HL-60 (cell line): ENCODE measurements around the gene GFAP.

Source experiments
- DNase-seq, 2 experiments: peaks; one replicate each; pipeline ENCODE4 v3.0.0-alpha.2; 2010 to 2020; ENCODE audit warnings: low read depth in 1 of 2, low spot score in 1 of 2
- H3K27ac ChIP-seq: fragments of 250-450 bp; sonication (Bioruptor Pico); replicated peaks from 2 replicates; pipeline ENCODE4 v1.5.1; 2020; ENCODE audit warnings: mild to moderate bottlenecking, moderate library complexity
- H3K27me3 ChIP-seq: fragments of 250-450 bp; sonication (Bioruptor Pico); 2 replicates; pipeline ENCODE4 v1.5.1; 2021; ENCODE audit warnings: mild to moderate bottlenecking, moderate library complexity; ENCODE audit not compliant: insufficient read depth, poor library complexity, severe bottlenecking
- H3K4me3 ChIP-seq: replicated peaks from 2 replicates; pipeline ENCODE4 v1.5.1; 2011; ENCODE audit warnings: mild to moderate bottlenecking, control low read depth, low read length; ENCODE audit not compliant: insufficient read depth
- GABPA ChIP-seq: IDR thresholded peaks from 2 replicates; pipeline ENCODE4 v1.6.1; 2012; ENCODE audit warnings: low read depth
- POLR2AphosphoS5 ChIP-seq: IDR thresholded peaks from 2 replicates; pipeline ENCODE4 v1.6.1; 2012; ENCODE audit warnings: low read depth
- SPI1 ChIP-seq: IDR thresholded peaks from 2 replicates; pipeline ENCODE4 v1.6.1; 2012; ENCODE audit warnings: low read depth, mild to moderate bottlenecking, borderline replicate concordance
- TF ChIP-seq, protein P1 (sequence below): IDR thresholded peaks from one replicate; pipeline ENCODE4 v1.5.1; 2011; ENCODE audit warnings: low read length, control low read depth, inconsistent platforms; ENCODE audit not compliant: insufficient read depth
- TF ChIP-seq, protein P2 (sequence below): IDR thresholded peaks from 2 replicates; pipeline ENCODE4 v1.6.1; 2012; ENCODE audit warnings: low read depth; ENCODE audit not compliant: insufficient replicate concordance

GFAP gene

DNA sequence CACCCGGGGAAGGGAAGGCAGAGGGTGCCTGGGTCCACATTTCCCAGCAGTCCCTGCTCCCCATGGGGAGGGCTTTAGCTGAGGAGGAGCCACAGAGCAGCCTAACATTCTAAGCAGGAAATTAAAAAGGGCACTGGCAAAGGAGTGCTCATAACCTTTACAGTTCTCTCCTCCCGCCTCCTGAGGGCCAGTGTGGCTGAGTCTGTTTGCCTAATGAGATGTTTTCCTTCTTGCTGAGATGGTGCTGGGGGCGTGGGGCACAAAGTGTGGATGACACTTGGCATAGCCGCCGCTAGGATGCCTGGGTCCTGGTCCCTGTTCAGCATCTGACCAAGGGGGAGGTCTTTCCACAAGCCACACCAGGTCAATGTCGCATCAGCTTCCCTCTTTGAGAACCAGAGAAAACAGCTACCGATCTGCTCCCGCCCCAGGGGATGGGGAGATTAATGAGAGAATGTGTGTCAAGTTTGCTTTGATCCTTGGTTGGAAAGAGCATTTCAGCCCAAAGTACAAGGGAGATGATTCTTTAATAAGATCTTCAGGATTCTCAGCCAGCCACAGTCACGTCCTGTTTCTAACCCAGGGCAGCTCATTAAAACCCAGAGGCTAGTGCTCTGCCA, 26.5 kb upstream of the GFAP start:
- Histone ChIP-seq H3K4me3 (no peak overlapping the region), H3K27ac (no peak overlapping the region), H3K27me3 (no peaks in the 10 kb centered on the region)
- no peak for DNase-seq
- no peak for TF ChIP-seq POLR2AphosphoS5
- TF ChIP-seq, protein P1, sequence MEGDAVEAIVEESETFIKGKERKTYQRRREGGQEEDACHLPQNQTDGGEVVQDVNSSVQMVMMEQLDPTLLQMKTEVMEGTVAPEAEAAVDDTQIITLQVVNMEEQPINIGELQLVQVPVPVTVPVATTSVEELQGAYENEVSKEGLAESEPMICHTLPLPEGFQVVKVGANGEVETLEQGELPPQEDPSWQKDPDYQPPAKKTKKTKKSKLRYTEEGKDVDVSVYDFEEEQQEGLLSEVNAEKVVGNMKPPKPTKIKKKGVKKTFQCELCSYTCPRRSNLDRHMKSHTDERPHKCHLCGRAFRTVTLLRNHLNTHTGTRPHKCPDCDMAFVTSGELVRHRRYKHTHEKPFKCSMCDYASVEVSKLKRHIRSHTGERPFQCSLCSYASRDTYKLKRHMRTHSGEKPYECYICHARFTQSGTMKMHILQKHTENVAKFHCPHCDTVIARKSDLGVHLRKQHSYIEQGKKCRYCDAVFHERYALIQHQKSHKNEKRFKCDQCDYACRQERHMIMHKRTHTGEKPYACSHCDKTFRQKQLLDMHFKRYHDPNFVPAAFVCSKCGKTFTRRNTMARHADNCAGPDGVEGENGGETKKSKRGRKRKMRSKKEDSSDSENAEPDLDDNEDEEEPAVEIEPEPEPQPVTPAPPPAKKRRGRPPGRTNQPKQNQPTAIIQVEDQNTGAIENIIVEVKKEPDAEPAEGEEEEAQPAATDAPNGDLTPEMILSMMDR = no peak
- no peak for TF ChIP-seq GABPA
- no peak for TF ChIP-seq SPI1
- TF ChIP-seq, protein P2, sequence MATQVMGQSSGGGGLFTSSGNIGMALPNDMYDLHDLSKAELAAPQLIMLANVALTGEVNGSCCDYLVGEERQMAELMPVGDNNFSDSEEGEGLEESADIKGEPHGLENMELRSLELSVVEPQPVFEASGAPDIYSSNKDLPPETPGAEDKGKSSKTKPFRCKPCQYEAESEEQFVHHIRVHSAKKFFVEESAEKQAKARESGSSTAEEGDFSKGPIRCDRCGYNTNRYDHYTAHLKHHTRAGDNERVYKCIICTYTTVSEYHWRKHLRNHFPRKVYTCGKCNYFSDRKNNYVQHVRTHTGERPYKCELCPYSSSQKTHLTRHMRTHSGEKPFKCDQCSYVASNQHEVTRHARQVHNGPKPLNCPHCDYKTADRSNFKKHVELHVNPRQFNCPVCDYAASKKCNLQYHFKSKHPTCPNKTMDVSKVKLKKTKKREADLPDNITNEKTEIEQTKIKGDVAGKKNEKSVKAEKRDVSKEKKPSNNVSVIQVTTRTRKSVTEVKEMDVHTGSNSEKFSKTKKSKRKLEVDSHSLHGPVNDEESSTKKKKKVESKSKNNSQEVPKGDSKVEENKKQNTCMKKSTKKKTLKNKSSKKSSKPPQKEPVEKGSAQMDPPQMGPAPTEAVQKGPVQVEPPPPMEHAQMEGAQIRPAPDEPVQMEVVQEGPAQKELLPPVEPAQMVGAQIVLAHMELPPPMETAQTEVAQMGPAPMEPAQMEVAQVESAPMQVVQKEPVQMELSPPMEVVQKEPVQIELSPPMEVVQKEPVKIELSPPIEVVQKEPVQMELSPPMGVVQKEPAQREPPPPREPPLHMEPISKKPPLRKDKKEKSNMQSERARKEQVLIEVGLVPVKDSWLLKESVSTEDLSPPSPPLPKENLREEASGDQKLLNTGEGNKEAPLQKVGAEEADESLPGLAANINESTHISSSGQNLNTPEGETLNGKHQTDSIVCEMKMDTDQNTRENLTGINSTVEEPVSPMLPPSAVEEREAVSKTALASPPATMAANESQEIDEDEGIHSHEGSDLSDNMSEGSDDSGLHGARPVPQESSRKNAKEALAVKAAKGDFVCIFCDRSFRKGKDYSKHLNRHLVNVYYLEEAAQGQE = no peak

DNA sequence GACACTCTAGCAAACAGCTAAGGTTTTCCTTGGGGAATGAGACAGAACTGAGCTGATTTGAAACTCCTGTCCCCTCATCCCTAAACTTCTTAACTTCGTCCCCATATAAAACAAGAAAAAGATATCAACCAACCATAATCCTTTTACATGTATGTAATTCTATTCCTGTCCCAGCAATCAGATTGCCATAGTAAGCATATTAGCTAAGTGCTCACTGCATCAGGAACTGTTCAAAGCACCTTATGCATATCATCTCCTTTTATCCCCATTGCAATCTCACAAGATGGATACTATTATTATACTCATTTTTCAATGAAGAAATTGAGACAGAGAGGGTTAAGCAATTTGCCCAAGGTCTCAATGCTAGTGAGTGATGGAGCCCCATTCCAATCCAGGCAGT, 25.5 kb upstream of the GFAP start:
- DNase-seq = no peak
- Histone ChIP-seq H3K4me3 (no peak overlapping the region), H3K27me3 (no peaks in the 10 kb centered on the region), H3K27ac (no peak overlapping the region)
- TF ChIP-seq GABPA (no peak), SPI1 (no peak), POLR2AphosphoS5 (no peak)
- TF ChIP-seq, protein P1 = no peak
- TF ChIP-seq, protein P2 = no peak

DNA sequence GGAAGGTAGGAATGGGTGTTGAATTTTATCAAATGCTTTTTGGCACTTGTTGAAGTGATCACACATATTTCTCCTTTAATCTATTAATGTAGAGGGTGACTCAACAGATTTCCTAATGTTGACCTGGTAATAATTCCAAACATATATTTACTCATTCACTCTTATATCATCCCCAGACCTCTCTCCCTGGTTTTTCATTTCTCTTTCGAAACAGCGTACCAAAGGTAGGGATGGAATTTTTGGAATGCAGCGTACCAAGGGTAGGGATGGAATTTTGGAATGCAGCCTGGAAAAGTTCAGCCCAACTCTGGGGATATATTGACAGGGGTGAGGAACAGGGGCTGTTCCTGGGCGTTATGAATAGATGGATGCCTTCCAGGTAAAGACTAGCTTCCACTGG, 25.0 kb upstream of the GFAP start:
- no peak overlapping the region for H3K4me3 ChIP-seq
- H3K27ac ChIP-seq = no peak overlapping the region
- no peak for TF ChIP-seq SPI1
- TF ChIP-seq, protein P2 = no peak
- TF ChIP-seq GABPA = no peak
- no peak for DNase-seq
- no peaks in the 10 kb centered on the region for H3K27me3 ChIP-seq
